ENCODE data around the gene IL3RA.

GRCh38 chrX:1427756-1428155 is 91.2 kb downstream of the IL3RA start:
- TF ChIP-seq CTCF (IDR thresholded peaks at IDR 0.05) (no peak), ZFX (IDR thresholded peaks at IDR 0.05; ENCODE audit: borderline replicate concordance) (no peak)

Data from 22Rv1 (cell line).